ENCODE results near the gene ZIC5.

ZIC5 gene

DNA sequence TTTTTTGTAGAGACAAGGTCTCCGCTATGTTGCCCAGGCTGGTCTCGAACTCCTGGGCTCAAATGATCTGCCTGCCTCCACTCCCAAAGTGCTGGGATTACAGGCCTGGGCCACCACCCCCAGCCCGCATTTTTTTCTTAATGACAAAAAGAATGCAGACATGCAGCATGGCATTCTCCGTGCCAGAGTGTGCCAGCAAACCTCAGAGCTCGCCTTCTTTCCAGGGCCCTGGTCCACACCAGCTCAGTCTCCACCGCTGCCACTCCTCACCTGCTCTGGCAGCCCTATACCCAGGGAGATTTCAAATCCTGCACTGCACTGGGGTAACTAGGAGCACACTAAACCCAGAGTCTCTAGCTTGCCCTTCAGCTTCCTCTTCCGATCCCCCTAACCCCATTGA, 41.7 kb downstream of the ZIC5 start:
- FAIRE-seq = no peak

GRCh38 chr13:99926014-99926731, 45.4 kb downstream of the ZIC5 start:
- no peak for FAIRE-seq

DNA sequence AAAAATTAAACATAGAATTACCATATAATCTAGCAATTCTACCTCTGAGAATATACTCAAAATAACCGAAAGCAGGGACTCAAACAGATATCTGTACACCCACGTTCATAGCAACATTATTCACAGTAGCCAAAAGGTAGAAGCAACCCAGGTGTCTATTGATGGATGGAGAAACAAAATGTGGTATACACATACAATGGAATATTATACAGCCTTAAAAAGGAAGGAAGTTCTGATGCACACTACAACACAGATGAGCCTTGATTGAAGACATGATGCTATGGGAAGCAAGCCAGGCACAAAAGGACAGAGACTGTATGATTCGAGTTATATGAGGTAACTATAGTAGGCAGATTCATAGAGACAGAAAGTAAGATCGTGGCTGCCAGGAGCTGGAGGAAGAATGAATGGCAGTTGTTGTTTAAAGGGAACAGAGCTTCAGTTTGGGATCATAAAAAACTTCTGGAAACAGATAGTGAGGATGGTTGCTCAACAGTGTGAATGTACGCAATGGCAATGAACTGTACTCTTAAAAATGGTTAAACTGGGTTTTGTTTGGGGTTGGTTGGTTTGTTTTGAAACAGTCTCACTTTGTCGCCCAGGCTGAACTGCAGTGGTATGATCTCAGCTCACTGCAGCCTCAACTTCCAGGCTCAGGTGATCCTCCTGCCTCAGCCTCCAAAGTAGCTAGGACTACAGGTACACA, 47.5 kb downstream of the ZIC5 start:
- FAIRE-seq = no peak

DNA sequence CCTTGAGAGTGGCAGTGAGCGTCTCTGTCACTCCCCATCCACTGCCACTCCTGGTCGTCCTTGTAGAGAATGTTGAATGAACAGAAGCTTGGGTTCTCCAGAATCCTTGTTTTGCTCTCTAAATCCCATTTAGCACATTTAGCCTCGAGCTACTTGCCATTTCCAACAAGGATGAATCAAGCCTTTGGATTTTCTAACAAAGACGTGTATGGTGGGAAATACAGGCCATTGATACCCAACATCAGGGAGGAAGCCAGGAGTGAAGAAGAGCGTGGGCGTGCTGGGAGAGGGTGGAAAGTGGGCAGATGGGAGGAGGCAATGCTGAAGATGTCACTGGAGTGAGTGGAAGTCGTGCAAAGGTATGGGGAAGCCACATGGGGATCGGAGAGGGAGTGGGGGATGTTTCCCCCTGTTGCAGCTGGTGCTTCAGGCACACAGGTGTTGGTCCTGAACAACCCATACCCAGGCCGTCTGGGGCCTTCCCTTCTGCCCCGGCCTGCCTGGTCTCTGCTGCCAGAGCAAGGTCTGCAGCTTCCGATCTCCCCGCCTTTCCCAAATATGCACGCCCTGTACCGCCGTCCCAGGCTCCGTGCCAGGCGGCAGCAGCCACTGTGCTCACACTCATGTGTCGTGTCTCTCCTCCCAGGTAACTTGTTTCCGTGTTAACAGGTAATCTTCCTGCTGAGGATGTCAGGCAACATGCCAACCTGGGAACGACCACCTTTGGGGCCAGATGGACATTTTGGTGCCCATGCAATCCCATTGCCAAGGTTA, 48.7 kb downstream of the ZIC5 start:
- no peak for FAIRE-seq

DNA sequence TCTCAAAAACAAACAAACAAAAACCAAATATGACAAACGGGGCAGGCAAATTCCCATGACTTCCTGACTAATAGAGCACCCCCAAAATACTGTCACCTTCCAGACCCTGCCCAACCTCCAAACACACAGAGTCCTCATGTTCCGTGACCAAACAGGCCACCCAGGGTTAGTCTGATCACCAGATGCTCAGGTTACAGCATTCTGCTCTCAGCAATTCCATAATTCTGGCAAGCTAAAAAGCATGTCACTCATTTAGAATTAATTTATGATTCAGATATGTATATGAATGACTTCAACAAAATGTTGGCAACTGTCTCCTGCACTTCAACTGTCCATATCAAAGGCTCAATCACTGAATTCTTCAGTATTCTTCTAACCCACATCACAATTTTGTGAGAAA, 52.4 kb downstream of the ZIC5 start:
- no peak for FAIRE-seq

DNA sequence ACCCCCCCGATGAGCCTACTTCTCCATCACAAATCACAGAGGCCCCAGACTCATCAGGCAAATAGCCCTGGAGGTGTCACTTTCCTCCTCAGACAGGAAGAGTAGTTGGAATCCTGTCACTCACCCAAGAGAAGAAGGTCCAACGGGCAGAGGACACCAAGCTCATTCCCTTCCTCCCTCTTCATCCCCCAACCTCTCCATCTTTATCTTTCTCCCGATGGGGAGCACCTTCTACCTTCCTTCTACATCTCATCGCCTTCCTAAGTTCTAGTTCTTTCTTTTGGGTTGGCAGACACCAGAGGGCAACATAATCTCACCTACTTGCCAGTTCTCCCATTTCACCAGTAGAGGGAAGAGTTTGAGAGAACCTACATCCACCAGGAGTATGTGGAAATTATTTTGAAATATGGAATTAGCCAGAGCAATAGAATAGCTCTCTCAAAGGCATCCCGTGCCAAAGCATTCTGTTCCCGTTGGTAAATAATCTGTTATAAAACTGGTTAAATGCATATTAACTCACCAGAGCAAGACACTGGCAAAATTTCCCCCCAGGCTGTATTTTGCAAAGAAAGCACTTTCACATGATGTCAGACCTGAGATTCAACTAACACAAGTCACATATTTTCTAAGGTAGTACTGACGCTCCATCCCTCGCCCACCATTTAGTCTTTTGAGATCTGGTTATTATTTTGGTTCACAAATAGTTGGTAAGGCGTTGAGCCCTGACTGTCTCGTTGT, 55.0 kb downstream of the ZIC5 start:
- peak; percentile 80 for FAIRE-seq

DNA sequence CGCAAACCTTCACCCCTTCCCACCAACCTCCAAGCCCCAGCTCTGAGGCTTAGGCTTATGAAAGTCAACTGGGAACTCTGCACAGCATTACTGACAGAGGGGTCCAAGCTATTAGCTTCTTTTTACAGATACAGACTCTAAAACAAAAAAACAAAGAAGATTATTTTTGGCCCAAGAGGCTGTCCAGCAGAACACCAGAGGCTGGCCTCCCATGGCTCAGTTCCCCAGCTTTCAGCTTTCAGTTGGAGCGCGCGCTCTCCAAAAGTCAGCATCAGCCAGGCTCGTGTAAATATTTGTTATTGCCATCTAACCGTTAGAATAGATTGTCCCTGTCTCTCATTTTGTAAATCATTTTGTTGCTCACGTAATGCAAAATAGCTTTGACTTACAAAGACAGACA, 58.4 kb downstream of the ZIC5 start:
- no peak for FAIRE-seq
